OCI-LY3 (cell line): Measurements from ENCODE around the gene SLC36A1.

Experiments
- H2AFZ ChIP-seq: fragments of 200-600, 300-600 bp; shearing (Covaris generic); 2 replicates; pipeline ENCODE4 v1.6.0; 2014; ENCODE audit warnings: antibody characterized with exemption, low read depth, low read length
- H3K27ac ChIP-seq: fragments of 200-600, 300-600 bp; sonication (generic); 2 replicates; pipeline ENCODE4 v1.5.1; 2014; ENCODE audit warnings: mild to moderate bottlenecking, low read length, moderate library complexity, mixed read lengths
- H3K27me3 ChIP-seq: fragments of 200-600, 300-600 bp; sonication (generic); 2 replicates; pipeline ENCODE4 v1.6.1; 2014; ENCODE audit warnings: low read depth, low read length, mixed read lengths
- H3K36me3 ChIP-seq: fragments of 200-600, 300-600 bp; sonication (generic); replicated peaks from 2 replicates; pipeline ENCODE3; 2014; ENCODE audit warnings: low read depth, low read length, mixed read lengths
- H3K4me1 ChIP-seq: fragments of 300-600, 200-600 bp; sonication (generic); 2 replicates; pipeline ENCODE4 v1.6.1; 2014; ENCODE audit warnings: low read length, mixed read lengths
- H3K4me2 ChIP-seq: fragments of 200-600, 300-600 bp; sonication (generic); 2 replicates; pipeline ENCODE4 v1.6.1; 2014; ENCODE audit warnings: low read length, mixed read lengths
- H3K4me3 ChIP-seq: fragments of 300-600, 200-600 bp; sonication (generic); 2 replicates; pipeline ENCODE4 v1.5.1; 2014; ENCODE audit warnings: antibody characterized with exemption, mild to moderate bottlenecking, low read length, moderate library complexity
- H3K79me2 ChIP-seq: fragments of 300-600, 200-600 bp; shearing (Covaris generic); 2 replicates; pipeline ENCODE4 v1.6.1; 2014; ENCODE audit warnings: mild to moderate bottlenecking, low read length, mixed read lengths
- H3K9ac ChIP-seq: fragments of 300-600, 200-600 bp; shearing (Covaris generic); 2 replicates; pipeline ENCODE4 v1.6.0; 2014; ENCODE audit warnings: mild to moderate bottlenecking, low read length, moderate library complexity
- H3K9me3 ChIP-seq: fragments of 200-600, 300-600 bp; shearing (Covaris generic); 2 replicates; pipeline ENCODE4 v1.6.1; 2014; ENCODE audit warnings: low read length, mixed read lengths; ENCODE audit not compliant: insufficient read depth
- H4K20me1 ChIP-seq: fragments of 200-600, 300-600 bp; sonication (generic); 2 replicates; pipeline ENCODE4 v1.6.1; 2016; ENCODE audit warnings: low read length, mixed read lengths; ENCODE audit not compliant: insufficient read depth
- EZH2phosphoT487 ChIP-seq: fragments of 200-600 bp; shearing (Covaris generic); IDR thresholded peaks from 2 replicates; pipeline ENCODE4 v1.6.1; 2018; ENCODE audit warnings: antibody characterized with exemption, mixed run types, low read depth
- TF ChIP-seq, protein P1 (sequence below): fragments of 200-600, 300-600 bp; sonication (generic); IDR thresholded peaks from 2 replicates; pipeline ENCODE4 v1.5.1; 2014; ENCODE audit warnings: antibody characterized with exemption, low read length, low read depth

SLC36A1 gene

GRCh38 chr5:151475388-151475787 is 28.0 kb downstream of the SLC36A1 start:
- Histone ChIP-seq H3K4me2 (no peak overlapping the region), H3K79me2 (no peaks in the 10 kb centered on the region), H3K27me3 (no peaks in the 10 kb centered on the region), H3K4me3 (no peak overlapping the region), H3K4me1 (no peaks in the 10 kb centered on the region), H2AFZ (no peak overlapping the region), H4K20me1 (no peaks in the 10 kb centered on the region), H3K9ac (no peak overlapping the region), H3K9me3 (no peaks in the 10 kb centered on the region), H3K27ac (no peak overlapping the region), H3K36me3 (no peaks in the 10 kb centered on the region)
- no peak for TF ChIP-seq EZH2phosphoT487
- TF ChIP-seq, protein P1, sequence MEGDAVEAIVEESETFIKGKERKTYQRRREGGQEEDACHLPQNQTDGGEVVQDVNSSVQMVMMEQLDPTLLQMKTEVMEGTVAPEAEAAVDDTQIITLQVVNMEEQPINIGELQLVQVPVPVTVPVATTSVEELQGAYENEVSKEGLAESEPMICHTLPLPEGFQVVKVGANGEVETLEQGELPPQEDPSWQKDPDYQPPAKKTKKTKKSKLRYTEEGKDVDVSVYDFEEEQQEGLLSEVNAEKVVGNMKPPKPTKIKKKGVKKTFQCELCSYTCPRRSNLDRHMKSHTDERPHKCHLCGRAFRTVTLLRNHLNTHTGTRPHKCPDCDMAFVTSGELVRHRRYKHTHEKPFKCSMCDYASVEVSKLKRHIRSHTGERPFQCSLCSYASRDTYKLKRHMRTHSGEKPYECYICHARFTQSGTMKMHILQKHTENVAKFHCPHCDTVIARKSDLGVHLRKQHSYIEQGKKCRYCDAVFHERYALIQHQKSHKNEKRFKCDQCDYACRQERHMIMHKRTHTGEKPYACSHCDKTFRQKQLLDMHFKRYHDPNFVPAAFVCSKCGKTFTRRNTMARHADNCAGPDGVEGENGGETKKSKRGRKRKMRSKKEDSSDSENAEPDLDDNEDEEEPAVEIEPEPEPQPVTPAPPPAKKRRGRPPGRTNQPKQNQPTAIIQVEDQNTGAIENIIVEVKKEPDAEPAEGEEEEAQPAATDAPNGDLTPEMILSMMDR: no peak

DNA sequence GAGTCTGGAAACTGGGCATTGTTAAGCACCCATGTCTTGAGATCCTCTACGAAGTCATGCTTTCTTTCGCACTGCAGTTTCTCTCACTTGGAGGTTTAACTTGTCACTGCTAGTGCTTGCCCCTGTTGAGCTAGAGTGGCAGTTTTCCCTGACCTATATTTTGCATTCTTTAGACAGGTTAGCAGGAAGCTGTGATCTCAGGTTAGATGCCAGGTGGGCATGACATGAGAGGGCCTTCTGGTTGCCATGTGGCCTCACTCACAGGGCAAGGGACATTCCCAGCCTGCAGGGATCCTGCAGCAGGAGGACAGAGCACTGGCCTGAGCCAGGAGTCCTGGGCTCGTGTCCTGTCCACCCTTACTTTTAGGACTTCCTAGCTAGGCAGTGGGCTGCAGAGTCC is 28.6 kb downstream of the SLC36A1 start:
- TF ChIP-seq EZH2phosphoT487: no peak
- TF ChIP-seq, protein P1: no peak
- Histone ChIP-seq H3K36me3 (no peaks in the 10 kb centered on the region), H4K20me1 (no peaks in the 10 kb centered on the region), H3K9ac (no peak overlapping the region), H3K79me2 (no peaks in the 10 kb centered on the region), H2AFZ (no peak overlapping the region), H3K4me3 (no peak overlapping the region), H3K4me1 (no peaks in the 10 kb centered on the region), H3K27me3 (no peaks in the 10 kb centered on the region), H3K27ac (no peak overlapping the region), H3K4me2 (no peak overlapping the region), H3K9me3 (no peaks in the 10 kb centered on the region)

DNA sequence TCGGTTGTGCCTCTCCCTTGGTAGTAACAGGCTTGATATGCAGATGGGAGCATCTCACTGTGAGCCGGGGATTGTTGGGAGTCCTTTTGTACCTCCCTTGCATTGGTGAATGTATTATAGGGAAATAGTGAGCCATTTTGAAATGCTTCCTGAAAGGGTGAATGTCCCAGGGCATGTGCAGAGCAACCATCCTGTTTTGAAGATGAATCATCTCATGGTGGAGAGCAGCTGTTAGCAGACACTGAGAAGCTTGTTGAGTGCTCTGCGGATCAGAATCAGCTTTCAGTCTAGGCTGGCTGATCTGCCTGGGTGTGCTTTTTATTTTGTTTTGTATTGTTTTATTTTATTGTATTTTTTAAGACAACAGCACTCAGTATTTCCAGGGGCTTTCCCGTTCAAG is 29.7 kb downstream of the SLC36A1 start:
- no peak overlapping the region for H3K4me3 ChIP-seq
- H3K9me3 ChIP-seq: no peaks in the 10 kb centered on the region
- no peaks in the 10 kb centered on the region for H3K27me3 ChIP-seq
- no peak overlapping the region for H3K9ac ChIP-seq
- H3K4me1 ChIP-seq: no peaks in the 10 kb centered on the region
- no peak overlapping the region for H2AFZ ChIP-seq
- no peaks in the 10 kb centered on the region for H3K36me3 ChIP-seq
- no peaks in the 10 kb centered on the region for H4K20me1 ChIP-seq
- H3K4me2 ChIP-seq: no peak overlapping the region
- no peak overlapping the region for H3K27ac ChIP-seq
- TF ChIP-seq EZH2phosphoT487: no peak
- TF ChIP-seq, protein P1: no peak
- H3K79me2 ChIP-seq: no peaks in the 10 kb centered on the region

GRCh38 chr5:151480384-151481293 is 33.2 kb downstream of the SLC36A1 start:
- TF ChIP-seq, protein P1: no peak
- no peak for TF ChIP-seq EZH2phosphoT487
- H4K20me1 ChIP-seq: no peaks in the 10 kb centered on the region
- H3K4me3 ChIP-seq: no peak overlapping the region
- H3K27me3 ChIP-seq: no peaks in the 10 kb centered on the region
- H3K27ac ChIP-seq: no peak overlapping the region
- H3K36me3 ChIP-seq: no peaks in the 10 kb centered on the region
- H3K9ac ChIP-seq: no peak overlapping the region
- H3K4me2 ChIP-seq: no peak overlapping the region
- no peaks in the 10 kb centered on the region for H3K9me3 ChIP-seq
- H3K79me2 ChIP-seq: no peaks in the 10 kb centered on the region
- H3K4me1 ChIP-seq: no peaks in the 10 kb centered on the region
- H2AFZ ChIP-seq: no peak overlapping the region
